Testis (tissue), 2 donors: Measurements from ENCODE around the gene PKIG.

Experiments
- CTCF ChIP-seq, 3 experiments: fragments of 450-650 bp in 2 of 3; fragments of 200-600 bp in 1 of 3; sonication (generic) in 1 of 3; IDR thresholded peaks; one replicate each; pipeline ENCODE4 v1.5.1; 2016 to 2019; ENCODE audit warnings: antibody characterized with exemption in 3 of 3, mild to moderate bottlenecking in 2 of 3, moderate library complexity in 1 of 3
- POLR2A ChIP-seq: fragments of 450-650 bp; IDR thresholded peaks from one replicate; pipeline ENCODE4 v1.6.1; 2017; ENCODE audit warnings: antibody characterized with exemption, mild to moderate bottlenecking, moderate library complexity

- no peak for TF ChIP-seq CTCF (IDR thresholded peaks at IDR 0.05)
- no peak for TF ChIP-seq POLR2A
Observed at GRCh38 chr20:44552568-44552949, 29.8 kb upstream of the PKIG start.
